H1 (cell line): Measurements from ENCODE around the gene ACOT7. TPM values are rescaled to one million over a fixed set of nuclear protein-coding genes. Genes with fewer than 3 reads are reported as not detected.
"Not testable (repeated sequence)": the region's sequence is repeated elsewhere in the genome, so short reads cannot be mapped to it uniquely, and the experiment has no call there.

ENCODE experiments used
- CTCF ChIA-PET: fragments of 300-600 bp; sonication (Branson Sonifier 250); formaldehyde crosslinking; loops from one replicate; lab custom pipeline; 2021; ENCODE audit not compliant: partially characterized antibody; lab: Charles Lee
- POLR2A ChIA-PET: fragments of 300-600 bp; sonication (Branson Sonifier 250); formaldehyde crosslinking; loops from one replicate; lab custom pipeline; 2021; ENCODE audit warnings: inconsistent platforms; ENCODE audit not compliant: partially characterized antibody; lab: Charles Lee
- DNase-seq, 2 experiments: peaks; one replicate each; pipeline versions ENCODE4 v3.0.0 to v3.0.0-alpha.2; 2010 to 2022; ENCODE audit warnings: low spot score in 2 of 2, low read depth in 1 of 2, mixed read lengths in 1 of 2
- FAIRE-seq: peaks from 2 replicates; lab custom pipeline; 2011; peaks lifted over from hg19 to GRCh38; lab: Jason Lieb, UNC
- H2AFZ ChIP-seq: 2 replicates; pipeline ENCODE4 v1.8.1; 2012; ENCODE audit warnings: low read length, inconsistent platforms
- H2AK5ac ChIP-seq: 2 replicates; pipeline ENCODE4 v1.6.1; 2013; ENCODE audit warnings: low read depth, low read length
- H2BK120ac ChIP-seq: replicated peaks from 2 replicates; pipeline ENCODE3; 2013; ENCODE audit warnings: low read depth, low read length, inconsistent platforms
- H2BK12ac ChIP-seq: 2 replicates; pipeline ENCODE4 v1.6.1; 2013; ENCODE audit warnings: low read depth, low read length
- H2BK15ac ChIP-seq: 2 replicates; pipeline ENCODE4 v1.6.1; 2013; ENCODE audit warnings: low read length
- H2BK20ac ChIP-seq: 2 replicates; pipeline ENCODE4 v1.6.1; 2013; ENCODE audit warnings: low read length
- H2BK5ac ChIP-seq: 2 replicates; pipeline ENCODE4 v1.6.1; 2013; ENCODE audit warnings: low read depth, low read length
- H3K14ac ChIP-seq: 2 replicates; pipeline ENCODE4 v1.6.1; 2013; ENCODE audit warnings: inconsistent platforms; ENCODE audit not compliant: insufficient read length
- H3K18ac ChIP-seq: 2 replicates; pipeline ENCODE4 v1.6.1; 2013; ENCODE audit warnings: low read length; ENCODE audit errors: extremely low read depth
- H3K23ac ChIP-seq: 2 replicates; pipeline ENCODE4 v1.6.1; 2013; ENCODE audit warnings: inconsistent platforms; ENCODE audit not compliant: insufficient read length
- H3K23me2 ChIP-seq: 2 replicates; pipeline ENCODE4 v1.6.1; 2013; ENCODE audit warnings: low read depth, low read length
- H3K27ac ChIP-seq: 2 replicates; pipeline ENCODE4 v1.6.1; 2011; ENCODE audit warnings: low read depth, low read length, inconsistent platforms
- H3K27me3 ChIP-seq, 4 experiments: replicated peaks in 1 of 4; 1 replicate in 1 of 4; 2 replicates in 3 of 4; pipeline versions ENCODE4 v1.6.1 to v1.8.1; 2011 to 2013; ENCODE audit warnings: low read length in 3 of 4, mild to moderate bottlenecking in 3 of 4, inconsistent platforms in 2 of 4, mixed read lengths in 2 of 4, moderate library complexity in 1 of 4; ENCODE audit not compliant: control insufficient read depth in 3 of 4, insufficient read depth in 3 of 4; ENCODE audit errors: extremely low read depth in 1 of 4
- H3K36me3 ChIP-seq, 4 experiments: 2 replicates each; pipeline versions ENCODE4 v1.6.1 to v1.8.1; 2011 to 2013; ENCODE audit warnings: mild to moderate bottlenecking in 4 of 4, low read length in 3 of 4, moderate library complexity in 2 of 4, control low read depth in 1 of 4, inconsistent platforms in 1 of 4; ENCODE audit not compliant: insufficient read depth in 4 of 4, control insufficient read depth in 2 of 4
- H3K4ac ChIP-seq: replicated peaks from 2 replicates; pipeline ENCODE3; 2013; ENCODE audit warnings: low read length, low read depth, mixed read lengths, inconsistent platforms; ENCODE audit not compliant: insufficient read length
- H3K4me1 ChIP-seq, 4 experiments: replicated peaks in 1 of 4; 1 replicate in 1 of 4; 2 replicates in 3 of 4; pipeline versions ENCODE4 v1.6.1 to v1.8.1; 2011 to 2013; ENCODE audit warnings: low read length in 3 of 4, inconsistent platforms in 2 of 4, mixed read lengths in 1 of 4; ENCODE audit not compliant: insufficient read depth in 4 of 4, control insufficient read depth in 3 of 4
- H3K4me2 ChIP-seq, 2 experiments: 2 replicates each; pipeline versions ENCODE4 v1.6.1 to v1.8.1; 2011 to 2013; ENCODE audit warnings: low read depth in 2 of 2, low read length in 2 of 2, control low read depth in 1 of 2, inconsistent platforms in 1 of 2, mild to moderate bottlenecking in 1 of 2; ENCODE audit not compliant: insufficient read depth in 1 of 2
- H3K4me3 ChIP-seq, 4 experiments: fragments of 200-600, 300-600 bp in 1 of 4; sonication (generic), shearing (Covaris generic), sonication (Bioruptor Twin) in 1 of 4; 2 replicates each; pipeline versions ENCODE4 v1.5.1 to v1.8.1; 2011 to 2016; ENCODE audit warnings: low read length in 4 of 4, low read depth in 3 of 4, control low read depth in 2 of 4, inconsistent platforms in 2 of 4, mild to moderate bottlenecking in 2 of 4, mixed read lengths in 1 of 4, moderate library complexity in 1 of 4; ENCODE audit not compliant: insufficient read depth in 2 of 4; ENCODE audit errors: extremely low read depth in 1 of 4
- H3K56ac ChIP-seq: replicated peaks from 2 replicates; pipeline ENCODE3; 2013; ENCODE audit warnings: low read depth, mild to moderate bottlenecking, mixed read lengths, low read length, inconsistent platforms; ENCODE audit not compliant: insufficient read length
- H3K79me1 ChIP-seq: 2 replicates; pipeline ENCODE4 v1.6.1; 2013; ENCODE audit warnings: low read depth, low read length, control low read depth
- H3K79me2 ChIP-seq, 2 experiments: 2 replicates each; pipeline versions ENCODE4 v1.6.1 to v1.8.1; 2012 to 2013; ENCODE audit warnings: low read length in 2 of 2, mild to moderate bottlenecking in 2 of 2, inconsistent platforms in 1 of 2; ENCODE audit not compliant: insufficient read depth in 2 of 2, control insufficient read depth in 1 of 2
- H3K9ac ChIP-seq, 4 experiments: replicated peaks in 1 of 4; 1 replicate in 1 of 4; 2 replicates in 3 of 4; pipeline versions ENCODE4 v1.6.1 to v1.8.1; 2011 to 2013; ENCODE audit warnings: low read depth in 3 of 4, low read length in 3 of 4, control low read depth in 2 of 4, mild to moderate bottlenecking in 2 of 4, moderate library complexity in 2 of 4, inconsistent platforms in 1 of 4; ENCODE audit errors: extremely low read depth in 1 of 4
- H3K9me3 ChIP-seq, 2 experiments: 2 replicates each; pipeline versions ENCODE4 v1.6.1 to v1.8.1; 2012 to 2013; ENCODE audit warnings: mild to moderate bottlenecking in 2 of 2, moderate library complexity in 2 of 2, control low read depth in 1 of 2, inconsistent platforms in 1 of 2, low read depth in 1 of 2, low read length in 1 of 2, mixed read lengths in 1 of 2; ENCODE audit not compliant: insufficient read depth in 2 of 2
- H4K20me1 ChIP-seq, 2 experiments: replicated peaks in 1 of 2; 2 replicates each; pipeline versions ENCODE3 to v1.8.1; 2011 to 2013; ENCODE audit warnings: inconsistent platforms in 2 of 2, low read length in 2 of 2, mild to moderate bottlenecking in 1 of 2; ENCODE audit not compliant: insufficient read depth in 2 of 2, control insufficient read depth in 1 of 2
- H4K5ac ChIP-seq: 2 replicates; pipeline ENCODE4 v1.6.1; 2013; ENCODE audit warnings: low read length, low read depth, mixed read lengths, inconsistent platforms; ENCODE audit not compliant: insufficient read length
- H4K8ac ChIP-seq: 2 replicates; pipeline ENCODE4 v1.8.0; 2013; ENCODE audit warnings: mild to moderate bottlenecking, moderate library complexity, low read length, inconsistent platforms; ENCODE audit not compliant: insufficient read depth; ENCODE audit errors: extremely low read depth
- H4K91ac ChIP-seq: replicated peaks from 2 replicates; pipeline ENCODE3; 2013; ENCODE audit warnings: low read length, mixed read lengths, inconsistent platforms; ENCODE audit not compliant: insufficient read length
- WGBS, 2 experiments: shearing (Covaris generic) in 1 of 2; methylation state at CpG; one replicate each; pipeline versions ENCODE4 v1.1.6 to v1.1.7; 2013 to 2015; ENCODE audit warnings: low lambda C conversion rate in 2 of 2, mixed read lengths in 2 of 2, inconsistent platforms in 1 of 2, low coverage in 1 of 2, missing lambda C conversion rate in 1 of 2; ENCODE audit not compliant: insufficient replicate concordance in 2 of 2, insufficient coverage in 1 of 2, insufficient read length in 1 of 2; ENCODE audit errors: extremely low coverage in 1 of 2, missing lambda C conversion rate in 1 of 2; 5-methylcytosine and 5-hydroxymethylcytosine counted together
- polyA plus RNA-seq, 7 experiments: library from polyadenylated mRNA; depleted of rRNA in 3 of 7; stranded (reverse) in 5 of 7; unstranded in 2 of 7; fragments of >200 nt in 5 of 7; fragments of 200-250 nt in 2 of 7; gene quantifications; 1 replicate in 5 of 7; 2 replicates in 1 of 7; 4 replicates in 1 of 7; pipeline versions ENCODE4 v1.2.1 to v1.2.3, GENCODE V29; 2011 to 2013; ENCODE audit warnings: missing spikeins in 2 of 7, mixed read lengths in 2 of 7
- total RNA-seq: library from RNA; stranded (reverse); fragmentation: NEBNext Ultra II Directional; extraction: Animal tissue kit (Norgen Biotek cat#: 25700); gene quantifications from 2 replicates; pipeline ENCODE4 v1.2.1, GENCODE V29; 2021

ACOT7 gene
- total and polyA plus RNA-seq, 2 of the 8 experiments (the other 6 are each of a cell fraction or from before 2014, with no cell fraction given): 151 to 214 TPM

GRCh38 chr1:6429660-6430411, 36.3 kb upstream of the ACOT7 start:
- not testable (repeated sequence) for H2BK120ac ChIP-seq, H4K8ac ChIP-seq, H3K9me3 ChIP-seq, H3K56ac ChIP-seq, H3K4me3 ChIP-seq, H3K4ac ChIP-seq, H3K18ac ChIP-seq, H2AFZ ChIP-seq, H3K27ac ChIP-seq, FAIRE-seq, H3K14ac ChIP-seq, H3K23me2 ChIP-seq, H3K4me2 ChIP-seq, H4K5ac ChIP-seq, DNase-seq, H3K79me1 ChIP-seq, H2BK15ac ChIP-seq, H3K36me3 ChIP-seq, H2BK12ac ChIP-seq, H3K9ac ChIP-seq, H3K79me2 ChIP-seq, H4K91ac ChIP-seq, H2BK20ac ChIP-seq, H2BK5ac ChIP-seq, H2AK5ac ChIP-seq, H4K20me1 ChIP-seq, H3K23ac ChIP-seq
- Histone ChIP-seq H3K27me3 (peaks cover 13 to 25% (median 23%) of the 10 kb centered on the region in 4 experiments), H3K4me1 (peaks cover 0 to 14% (median 5%) of the 10 kb centered on the region in 4 experiments; a peak in 5 of 7 replicates)
- 78% methylated on average over 14 of the region's 19 CpGs; no CpG with 5 or more reads in 1 of the 2 experiments for WGBS, 2 experiments
- ChIA-PET CTCF (interaction anchor here (0.6 to 18.8 kb wide), 13 partner anchors 8 to 162 kb away, joined by 3 to 321 read pairs (median 5); partner anchors contain the start of gene HES2), POLR2A (interaction anchor here (1.2 to 1.8 kb wide), 3 partner anchors 11 to 81 kb away, joined by 3 to 4 read pairs (median 3); no protein-coding TSS in a partner anchor)
